Myocyte (in vitro differentiated cells): Measurements from ENCODE around the gene CLEC18A. TPM values are rescaled to one million over a fixed set of nuclear protein-coding genes. Genes with fewer than 3 reads are reported as not detected.
"Not testable (repeated sequence)": the region's sequence is repeated elsewhere in the genome, so short reads cannot be mapped to it uniquely, and the experiment has no call there.

Experiments used
- DNase-seq: peaks from one replicate; pipeline ENCODE4 v3.0.0-alpha.2; 2012; ENCODE audit warnings: low read depth
- total RNA-seq: library from RNA; depleted of rRNA; stranded (reverse); fragments of >200 nt; gene quantifications from 2 replicates; pipeline ENCODE4 v1.2.3, GENCODE V29; 2014

CLEC18A gene
- total RNA-seq, 1 donor from 2014 or later: 0.48 TPM

DNA sequence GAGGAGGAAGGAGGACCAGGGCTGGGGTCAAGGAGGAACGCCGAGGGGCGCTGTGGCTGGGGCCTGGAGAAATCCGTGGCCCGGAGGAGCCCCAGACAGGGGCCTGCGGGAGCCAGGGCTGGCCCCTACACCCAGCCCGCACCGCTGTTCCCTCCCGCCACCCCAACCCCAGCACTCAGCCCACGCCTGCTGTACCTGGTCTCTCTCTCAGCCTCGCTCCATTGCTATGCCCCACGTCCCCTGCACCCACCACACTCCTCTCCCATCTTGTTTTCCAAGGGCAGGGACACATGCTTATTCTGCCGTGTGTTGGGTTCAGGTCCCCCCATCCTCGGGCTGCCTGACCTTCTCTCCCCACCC is 518 bp downstream of the CLEC18A start:
- DNase-seq: not testable (repeated sequence)

DNA sequence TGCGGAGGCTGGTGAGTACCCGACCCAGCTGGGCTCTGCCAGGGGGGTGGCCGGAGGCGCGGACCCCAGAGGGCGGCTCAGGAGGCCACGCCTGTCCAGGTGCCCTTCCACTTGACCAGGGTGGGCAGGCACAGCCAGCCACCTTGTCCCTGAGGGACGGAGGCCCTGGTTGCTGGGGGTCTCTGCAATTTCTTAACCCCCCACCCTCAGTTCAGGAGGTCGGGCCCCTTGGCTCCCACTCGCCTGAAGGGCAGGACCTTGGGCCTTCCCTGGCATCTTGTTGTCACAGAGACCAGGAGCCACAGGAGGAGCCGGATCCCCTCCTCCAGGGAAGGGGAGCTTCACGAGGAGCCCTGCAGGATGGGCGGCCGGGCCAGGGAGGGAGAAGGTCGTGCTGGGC is 982 bp downstream of the CLEC18A start:
- DNase-seq: not testable (repeated sequence)

DNA sequence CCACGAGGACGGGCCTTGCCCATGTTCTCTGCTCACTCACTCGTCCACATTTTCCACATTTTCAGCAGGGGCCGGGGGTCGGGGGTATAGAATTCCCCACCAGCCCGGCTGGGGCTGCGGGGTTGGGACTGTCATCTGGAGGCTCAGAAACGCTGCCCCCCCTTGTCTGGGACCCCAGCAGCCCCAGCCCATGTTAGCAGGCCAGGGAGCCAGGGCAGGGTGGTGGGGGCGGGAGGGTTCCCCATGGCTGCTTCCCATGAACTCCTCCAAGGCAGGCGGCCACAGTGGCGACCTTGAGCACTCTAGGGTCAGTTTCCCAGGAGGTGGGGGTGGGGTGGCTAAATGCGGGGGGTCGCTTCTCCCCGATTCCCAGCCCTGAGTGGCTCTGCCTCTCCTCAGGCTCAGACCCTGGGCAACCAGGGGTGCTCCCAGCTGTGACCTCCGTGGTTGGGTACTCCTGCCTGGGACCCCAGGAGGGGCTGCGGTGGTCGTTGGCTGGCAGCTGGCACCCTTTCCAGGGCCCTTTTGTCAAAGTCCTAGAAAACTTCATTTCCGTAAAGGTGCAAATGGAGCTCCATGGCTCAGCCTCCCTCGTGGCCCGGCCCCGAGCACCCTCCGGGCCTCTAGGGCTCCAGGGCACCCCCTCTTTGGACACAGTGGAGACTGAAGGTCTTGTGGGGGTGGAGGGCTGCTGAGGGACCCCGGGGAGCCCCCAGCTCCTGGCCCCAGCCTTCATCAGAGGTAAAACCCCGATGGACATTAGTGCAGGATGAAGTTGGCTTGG is 1.6 kb downstream of the CLEC18A start:
- not testable (repeated sequence) for DNase-seq

DNA sequence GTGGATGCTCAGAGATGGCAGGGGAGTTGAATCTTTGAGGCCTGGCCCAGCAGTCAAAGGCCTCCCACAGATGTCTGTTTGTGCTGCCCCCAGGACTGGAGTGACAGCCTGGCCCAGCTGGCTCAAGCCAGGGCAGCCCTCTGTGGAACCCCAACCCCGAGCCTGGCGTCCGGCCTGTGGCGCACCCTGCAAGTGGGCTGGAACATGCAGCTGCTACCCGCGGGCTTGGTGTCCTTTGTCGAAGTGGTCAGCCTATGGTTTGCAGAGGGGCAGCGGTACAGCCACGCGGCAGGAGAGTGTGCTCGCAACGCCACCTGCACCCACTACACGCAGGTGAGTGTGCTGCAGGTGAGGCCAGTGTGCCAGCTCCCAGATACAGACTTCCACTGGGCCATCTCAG is 3.1 kb downstream of the CLEC18A start:
- DNase-seq: not testable (repeated sequence)

DNA sequence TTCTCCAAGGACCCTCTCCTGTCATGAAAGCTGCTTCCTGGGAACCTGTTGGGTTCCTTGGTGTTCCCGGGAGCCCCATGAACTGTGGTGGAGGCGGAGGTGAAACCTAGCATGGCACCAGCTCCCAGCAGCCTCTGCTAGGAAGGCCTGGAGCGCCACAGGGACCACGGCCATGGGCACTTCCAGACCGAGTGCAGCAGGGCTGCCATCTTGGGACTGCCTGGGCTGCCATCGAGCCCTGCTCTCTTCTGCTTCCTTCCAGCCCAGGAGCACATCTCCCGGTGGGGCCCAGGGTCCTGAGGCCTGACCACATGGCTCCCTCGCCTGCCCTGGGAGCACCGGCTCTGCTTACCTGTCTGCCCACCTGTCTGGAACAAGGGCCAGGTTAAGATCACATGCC is 12.2 kb downstream of the CLEC18A start:
- not testable (repeated sequence) for DNase-seq

DNA sequence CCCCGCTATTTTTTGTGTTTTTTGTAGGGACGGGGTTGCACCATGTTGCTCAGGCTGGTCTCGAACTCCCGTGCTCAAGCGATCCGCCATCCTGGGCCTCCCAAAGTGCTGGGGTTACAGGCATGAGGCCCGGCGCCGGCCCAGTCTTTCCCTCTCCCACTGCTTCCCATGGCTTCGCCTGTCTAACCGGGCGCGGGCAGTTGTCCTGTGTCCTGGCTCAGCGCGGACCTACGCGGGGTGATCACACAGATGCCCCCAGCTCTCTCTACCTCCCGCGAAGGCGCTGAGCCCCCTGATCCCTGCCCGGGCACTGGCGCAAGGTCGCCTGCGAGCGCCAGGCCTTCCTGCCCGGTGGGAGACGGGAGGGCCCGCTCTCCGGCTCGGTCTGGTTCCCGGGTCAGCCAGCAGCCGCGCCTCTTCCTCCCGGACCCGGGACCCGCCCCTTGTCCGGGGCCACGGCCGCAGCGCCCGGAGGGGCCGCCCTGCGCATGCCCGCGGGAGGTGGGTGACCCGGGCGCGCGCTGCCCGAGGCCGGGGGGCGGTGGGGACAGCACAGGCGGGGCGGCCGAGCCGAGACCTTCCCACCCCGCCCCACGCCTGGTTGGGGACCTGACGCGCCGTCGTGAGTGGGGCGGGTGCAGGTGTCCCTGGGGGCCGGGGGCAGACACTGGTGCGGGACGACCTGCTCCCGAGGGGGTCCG is 14.0 kb downstream of the CLEC18A start:
- DNase-seq: peak; percentile 54

DNA sequence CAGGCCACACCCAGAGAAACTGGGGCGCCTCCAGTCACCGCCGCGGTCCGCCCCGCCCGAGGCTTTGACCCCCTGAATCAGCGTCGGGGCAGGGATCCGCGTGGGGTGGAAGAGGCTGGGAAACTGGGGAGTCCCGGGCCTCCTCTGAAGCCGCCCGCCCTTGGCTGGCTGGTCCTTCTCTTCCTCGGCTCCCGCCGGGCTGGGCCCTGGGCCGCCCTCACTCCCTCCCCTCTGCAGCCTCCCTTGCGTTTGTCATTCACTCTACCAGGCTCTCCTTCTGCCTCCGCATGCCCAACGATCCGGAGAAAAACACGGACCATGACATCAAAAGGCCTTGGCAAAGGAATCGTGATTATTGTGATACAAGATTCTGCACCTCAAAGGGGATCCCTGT is 14.5 kb downstream of the CLEC18A start:
- not testable (repeated sequence) for DNase-seq

DNA sequence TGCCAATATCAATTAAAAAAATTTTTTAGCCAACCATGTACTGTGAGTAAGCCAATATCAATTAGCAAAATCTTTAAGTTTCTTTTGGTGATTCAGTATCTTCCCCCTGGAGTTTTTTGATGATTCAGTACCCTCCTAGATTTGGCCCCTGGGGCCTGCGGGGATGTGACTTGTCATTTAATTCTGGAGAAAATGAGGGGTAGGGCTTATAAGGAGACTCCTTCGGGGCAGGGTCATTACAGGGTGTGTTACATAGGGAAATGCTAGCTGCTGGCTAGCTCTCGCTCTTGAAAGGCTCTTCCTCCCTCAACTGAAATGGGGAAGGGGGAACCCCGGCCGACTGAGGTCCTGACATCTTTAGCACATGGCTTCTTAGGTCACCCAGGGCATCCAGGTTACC is 16.6 kb downstream of the CLEC18A start:
- DNase-seq: not testable (repeated sequence)

DNA sequence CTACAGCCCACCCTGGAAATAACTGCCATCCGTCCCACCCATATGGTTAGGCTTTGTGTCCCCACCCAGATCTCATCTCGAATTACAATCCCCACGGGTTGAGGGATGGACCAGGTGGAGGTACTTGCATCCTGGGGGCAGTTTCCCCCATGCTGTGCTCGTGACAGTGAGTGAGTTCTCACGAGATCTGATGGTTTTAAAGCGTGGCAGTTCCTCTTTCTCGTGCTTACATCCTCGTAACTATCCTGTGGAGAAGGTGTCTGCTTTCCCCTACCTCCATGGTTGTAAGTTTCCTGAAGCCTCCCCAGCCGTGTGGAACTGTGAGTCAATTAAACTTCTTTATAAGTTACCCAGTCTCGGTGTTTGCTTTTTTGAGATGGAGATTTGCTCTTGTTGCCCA is 17.0 kb downstream of the CLEC18A start:
- not testable (repeated sequence) for DNase-seq

DNA sequence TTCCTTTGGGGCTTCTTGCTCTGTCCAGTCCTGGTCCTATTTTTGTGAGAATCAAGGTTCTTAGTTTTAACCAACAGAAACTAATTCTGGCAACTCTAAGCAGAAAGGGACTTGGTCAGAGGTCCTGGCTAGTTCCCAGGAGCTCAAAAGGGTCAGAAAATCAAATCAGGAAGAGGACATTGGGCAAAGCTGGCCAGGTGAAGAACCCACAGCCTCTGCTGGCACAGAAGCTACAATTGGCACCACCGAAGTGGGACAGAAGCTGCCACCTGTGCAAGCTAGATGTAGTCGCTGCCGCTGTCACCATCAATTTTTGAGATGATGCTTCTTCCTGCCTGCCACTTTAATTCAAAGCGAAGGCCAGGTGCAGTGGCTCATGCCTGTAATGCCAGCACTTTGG is 18.5 kb downstream of the CLEC18A start:
- DNase-seq: not testable (repeated sequence)

DNA sequence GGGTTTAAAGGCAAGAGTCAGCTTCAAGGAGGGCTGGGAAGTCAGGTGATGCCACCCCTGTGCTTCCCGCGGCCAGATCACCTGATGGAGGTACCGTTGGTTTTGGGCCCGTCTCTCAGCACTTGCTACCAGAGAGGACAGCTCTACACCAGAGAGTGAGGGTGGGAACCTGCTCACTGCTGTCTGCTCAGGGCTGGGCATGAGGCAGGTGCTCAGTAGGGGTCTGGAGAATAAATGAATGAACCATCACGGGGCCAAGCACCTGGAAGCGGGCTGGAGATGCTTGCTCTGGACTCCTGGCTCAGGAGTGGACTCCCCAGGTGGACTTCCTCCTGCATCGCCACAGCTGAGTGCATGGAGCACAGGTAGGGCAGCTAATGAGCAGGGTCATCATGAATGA is 21.0 kb downstream of the CLEC18A start:
- not testable (repeated sequence) for DNase-seq

DNA sequence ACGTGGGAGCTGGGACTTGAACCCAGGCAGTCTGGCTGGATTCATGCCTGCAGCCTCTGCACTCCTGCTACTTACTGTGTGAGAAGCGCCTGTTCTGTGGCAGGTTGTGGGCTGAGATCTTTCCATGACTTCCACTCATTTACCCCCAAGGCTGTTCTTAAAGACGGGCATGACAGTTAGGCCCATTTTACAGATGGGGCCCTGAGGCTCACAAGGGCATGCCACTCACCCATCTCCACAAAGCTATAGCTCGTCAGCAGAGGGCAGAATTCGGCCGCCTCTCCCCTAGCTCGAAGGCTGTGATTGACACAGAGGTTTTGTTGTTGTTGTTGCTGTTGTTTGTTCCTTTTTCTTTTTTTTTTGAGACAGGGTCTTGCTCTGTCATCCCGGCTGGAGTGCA is 21.8 kb downstream of the CLEC18A start:
- DNase-seq: not testable (repeated sequence)

DNA sequence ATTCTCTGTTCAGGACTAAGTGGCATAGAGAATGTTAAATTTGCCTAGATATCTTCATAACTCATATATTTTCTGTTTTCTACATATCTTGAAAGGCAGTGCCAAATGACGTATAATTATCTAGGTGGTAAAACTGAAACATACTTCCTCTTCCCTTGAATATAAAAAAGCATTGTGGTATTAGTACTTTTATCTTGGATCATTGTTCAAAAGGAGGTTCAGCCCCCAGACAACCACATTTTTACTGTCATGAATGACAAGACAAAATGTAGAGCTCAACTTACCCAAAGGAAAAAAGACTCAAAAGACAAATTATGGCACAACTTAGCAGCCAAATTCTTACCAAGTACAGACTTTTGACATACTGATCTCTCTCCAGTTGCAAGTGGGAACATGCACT is 34.1 kb downstream of the CLEC18A start:
- not testable (repeated sequence) for DNase-seq

DNA sequence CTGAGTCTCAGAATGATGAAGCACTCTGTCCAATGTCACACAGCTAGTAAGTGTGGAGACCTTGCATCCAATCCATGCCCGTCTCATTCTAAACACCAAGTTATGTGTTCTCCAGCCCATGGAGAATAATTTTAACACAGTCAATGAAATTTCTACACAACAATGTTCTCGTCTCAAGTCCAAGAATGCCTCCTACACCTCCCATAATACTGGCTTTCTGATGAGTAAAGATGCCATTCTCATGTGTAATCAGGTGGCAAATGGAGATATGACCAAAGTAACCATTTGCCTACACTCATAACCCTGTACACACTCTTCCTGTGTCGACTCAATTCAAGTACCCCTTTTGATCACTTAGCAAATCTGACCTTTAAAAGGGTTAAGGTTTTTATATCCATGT is 46.8 kb downstream of the CLEC18A start:
- DNase-seq: not testable (repeated sequence)

DNA sequence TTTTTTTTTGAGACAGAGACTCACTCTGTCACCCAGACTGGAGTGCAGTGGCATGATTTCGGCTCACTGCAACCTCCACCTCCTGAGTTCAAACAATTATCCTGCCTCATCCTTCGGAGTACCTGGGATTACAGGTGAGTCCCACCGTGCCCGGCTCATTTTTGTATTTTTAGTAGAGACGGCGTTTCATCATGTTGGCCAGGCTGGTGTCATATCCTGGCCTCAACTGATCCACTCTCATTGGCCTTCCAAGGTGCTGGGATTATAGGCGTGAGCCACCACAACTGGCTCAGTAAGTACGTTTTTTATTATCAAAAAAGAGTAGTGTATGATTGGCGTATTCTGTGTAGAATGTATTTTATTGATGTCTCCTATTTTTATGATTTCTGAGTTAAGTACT is 48.7 kb downstream of the CLEC18A start:
- not testable (repeated sequence) for DNase-seq

DNA sequence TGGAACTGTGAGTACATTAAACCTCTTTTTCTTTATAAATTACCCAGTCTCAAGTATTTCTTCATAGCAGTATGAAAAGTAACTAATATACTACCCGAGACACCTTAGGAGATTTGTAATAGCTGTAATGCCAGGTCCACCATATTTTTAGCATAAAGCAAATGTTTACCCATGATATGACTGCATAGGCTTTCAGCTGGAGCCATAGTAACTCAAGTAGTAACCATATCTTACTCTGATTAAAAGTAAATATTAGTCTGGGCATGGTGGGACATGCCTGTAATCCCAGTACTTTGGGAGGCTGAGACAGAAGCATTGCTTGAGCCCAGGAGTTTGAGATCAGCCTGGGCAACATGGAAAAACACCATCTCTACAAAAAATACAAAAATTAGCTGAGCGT is 52.4 kb downstream of the CLEC18A start:
- DNase-seq: not testable (repeated sequence)

DNA sequence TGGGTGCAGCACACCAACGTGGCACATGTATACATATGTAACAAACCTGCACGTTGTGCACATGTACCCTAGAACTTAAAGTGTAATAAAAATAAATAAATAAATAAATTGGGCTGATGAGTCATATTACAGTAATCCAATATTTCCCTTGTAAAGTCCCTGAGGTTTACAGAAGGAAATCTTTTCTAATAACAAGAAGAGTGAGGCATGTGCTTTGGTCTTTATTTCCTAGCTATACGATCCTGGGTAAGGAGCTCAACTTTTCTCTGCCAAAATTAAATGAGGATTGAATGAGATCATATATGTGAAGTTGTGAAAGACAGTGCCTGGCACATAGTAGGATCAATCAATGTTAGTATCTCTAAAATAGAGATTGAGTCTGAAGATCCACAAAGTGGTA is 57.5 kb downstream of the CLEC18A start:
- not testable (repeated sequence) for DNase-seq

DNA sequence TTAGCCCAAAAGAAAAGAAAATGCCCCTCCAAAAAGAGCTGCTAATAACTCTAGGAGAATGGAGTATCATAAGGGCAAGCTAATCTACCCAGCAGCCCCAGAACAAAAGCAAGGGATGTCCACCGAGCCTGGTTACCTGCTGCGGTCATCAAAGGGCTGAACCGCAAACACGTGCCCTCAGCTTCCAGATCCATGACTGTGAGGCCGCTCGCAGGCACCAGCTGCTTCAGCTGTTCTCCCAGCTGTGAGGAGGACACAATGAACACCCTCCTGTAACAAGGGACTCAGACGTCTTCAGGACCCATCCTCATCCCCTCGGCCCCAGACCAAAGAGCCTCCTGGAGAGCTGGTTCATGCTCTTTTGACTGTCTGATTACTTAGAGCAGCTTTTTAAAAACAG is 59.5 kb downstream of the CLEC18A start:
- peak; percentile 17 for DNase-seq

DNA sequence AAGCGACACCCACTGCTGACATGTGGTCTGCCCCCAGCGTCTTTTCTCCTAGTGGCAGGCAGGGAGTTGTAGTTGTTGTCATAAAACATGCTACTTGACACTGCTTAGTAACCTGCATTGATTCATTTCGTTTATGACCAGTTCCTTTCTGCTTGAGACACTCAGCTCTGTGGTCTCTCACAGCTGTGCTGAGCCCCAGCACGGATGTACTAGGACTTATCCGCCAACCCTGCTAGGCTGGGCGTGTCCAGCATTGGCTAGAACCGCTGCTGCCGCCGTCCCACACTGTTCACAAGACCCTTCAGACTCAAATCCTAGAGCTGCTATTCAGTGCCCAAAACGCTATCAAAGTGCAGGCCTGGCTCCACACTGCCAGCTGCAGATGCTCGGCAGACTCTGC is 60.0 kb downstream of the CLEC18A start:
- peak; percentile 75 for DNase-seq

DNA sequence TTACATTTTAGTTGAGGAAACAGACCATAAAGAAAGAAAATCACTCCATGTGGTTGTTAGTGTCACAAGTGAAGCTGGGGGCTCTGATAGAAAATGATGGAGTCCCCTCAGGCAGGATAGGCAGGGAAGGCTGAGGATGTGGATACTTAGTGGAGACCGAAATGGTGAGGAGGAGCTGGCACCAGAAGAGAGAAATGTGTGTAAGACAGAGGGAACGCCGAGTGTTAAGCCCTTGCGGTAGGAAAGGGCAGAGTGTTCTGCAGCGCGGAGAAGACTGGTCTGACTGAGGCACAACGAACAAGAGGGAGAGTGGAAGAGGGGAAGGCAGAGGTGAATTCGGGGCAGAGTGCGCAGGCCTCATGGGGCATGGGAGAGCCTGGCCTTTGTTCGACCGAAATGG is 61.2 kb downstream of the CLEC18A start:
- not testable (repeated sequence) for DNase-seq

DNA sequence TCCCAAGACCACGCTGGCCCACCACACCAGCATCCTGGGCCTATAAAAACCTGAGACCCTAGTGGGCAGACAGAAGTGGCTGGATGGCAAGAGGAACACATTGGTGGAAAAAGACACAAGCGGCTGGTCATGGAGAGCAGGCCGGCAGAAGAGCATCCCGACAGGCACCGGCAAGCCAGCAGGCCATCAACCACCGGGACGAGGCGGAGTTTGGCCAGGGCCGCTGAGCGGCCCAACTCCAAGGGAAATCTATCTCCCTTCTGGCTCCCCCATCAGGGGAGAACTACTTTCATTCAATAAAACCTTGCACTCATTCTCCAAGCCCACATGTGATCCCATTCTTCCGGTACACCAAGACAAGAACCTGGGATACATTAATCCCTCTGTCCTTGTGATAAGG is 61.8 kb downstream of the CLEC18A start:
- DNase-seq: not testable (repeated sequence)
